ENCODE results near the gene REXO5.

REXO5 gene

GRCh38 chr16:20846551-20846950 is 40.2 kb downstream of the REXO5 start:
- Histone ChIP-seq H4K20me1 (ENCODE audit: control insufficient read depth, insufficient read depth, low read depth, low read length) (no peaks in the 10 kb centered on the region), H3F3A (ENCODE audit: control insufficient read depth, insufficient read depth) (no peaks in the 10 kb centered on the region), H3K4me2 (ENCODE audit: low read length) (no peak overlapping the region), H3K9me2 (replicated peaks; ENCODE audit: control insufficient read depth, low read length) (no peaks in the 10 kb centered on the region), H3K9me3 (ENCODE audit: control insufficient read depth, insufficient read depth, low read length) (no peaks in the 10 kb centered on the region), H3K36me3 (ENCODE audit: control insufficient read depth, low read length) (peaks cover 5% of the 10 kb centered on the region), H3K4me3 (ENCODE audit: low read length) (no peak overlapping the region), H3K27me3 (ENCODE audit: control insufficient read depth, low read length) (no peaks in the 10 kb centered on the region), H3K79me2 (ENCODE audit: control insufficient read depth, low read length) (no peaks in the 10 kb centered on the region), H3K4me1 (ENCODE audit: control insufficient read depth, low read length) (no peaks in the 10 kb centered on the region), H3K27ac (ENCODE audit: low read depth, low read length) (no peak overlapping the region)
- TF ChIP-seq CTCF (IDR thresholded peaks at IDR 0.05; ENCODE audit: low read depth, low read length, poor library complexity, severe bottlenecking) (no peak), EZH2phosphoT487 (IDR thresholded peaks at IDR 0.05; ENCODE audit: borderline replicate concordance, low read length) (no peak)

- no peak for TF ChIP-seq EZH2phosphoT487 (IDR thresholded peaks at IDR 0.05; ENCODE audit: borderline replicate concordance, low read length)
- TF ChIP-seq CTCF (IDR thresholded peaks at IDR 0.05; ENCODE audit: low read depth, low read length, poor library complexity, severe bottlenecking) = no peak
- H3K9me3 ChIP-seq (ENCODE audit: control insufficient read depth, insufficient read depth, low read length) = no peaks in the 10 kb centered on the region
- H3K4me2 ChIP-seq (ENCODE audit: low read length) = no peak overlapping the region
- no peaks in the 10 kb centered on the region for H3K79me2 ChIP-seq (ENCODE audit: control insufficient read depth, low read length)
- H3K36me3 ChIP-seq (ENCODE audit: control insufficient read depth, low read length) = peaks cover 5% of the 10 kb centered on the region
- no peaks in the 10 kb centered on the region for H3K4me1 ChIP-seq (ENCODE audit: control insufficient read depth, low read length)
- H3K27ac ChIP-seq (ENCODE audit: low read depth, low read length) = no peak overlapping the region
- no peaks in the 10 kb centered on the region for H4K20me1 ChIP-seq (ENCODE audit: control insufficient read depth, insufficient read depth, low read depth, low read length)
- H3K9me2 ChIP-seq (replicated peaks; ENCODE audit: control insufficient read depth, low read length) = no peaks in the 10 kb centered on the region
- no peaks in the 10 kb centered on the region for H3F3A ChIP-seq (ENCODE audit: control insufficient read depth, insufficient read depth)
- no peak overlapping the region for H3K4me3 ChIP-seq (ENCODE audit: low read length)
- H3K27me3 ChIP-seq (ENCODE audit: control insufficient read depth, low read length) = no peaks in the 10 kb centered on the region
These were observed 41.2 kb downstream of the REXO5 start for GRCh38 chr16:20847550-20847949.

GRCh38 chr16:20849589-20850390 is 43.5 kb downstream of the REXO5 start:
- Histone ChIP-seq H3K27ac (ENCODE audit: low read depth, low read length) (no peak overlapping the region), H3K9me2 (replicated peaks; ENCODE audit: control insufficient read depth, low read length) (no peaks in the 10 kb centered on the region), H4K20me1 (ENCODE audit: control insufficient read depth, insufficient read depth, low read depth, low read length) (no peaks in the 10 kb centered on the region), H3K36me3 (ENCODE audit: control insufficient read depth, low read length) (peaks cover 2% of the 10 kb centered on the region), H3K4me3 (ENCODE audit: low read length) (no peak overlapping the region), H3K4me1 (ENCODE audit: control insufficient read depth, low read length) (no peaks in the 10 kb centered on the region), H3K27me3 (ENCODE audit: control insufficient read depth, low read length) (no peaks in the 10 kb centered on the region), H3K4me2 (ENCODE audit: low read length) (no peak overlapping the region), H3K9me3 (ENCODE audit: control insufficient read depth, insufficient read depth, low read length) (no peaks in the 10 kb centered on the region), H3K79me2 (ENCODE audit: control insufficient read depth, low read length) (no peaks in the 10 kb centered on the region), H3F3A (ENCODE audit: control insufficient read depth, insufficient read depth) (no peaks in the 10 kb centered on the region)
- TF ChIP-seq CTCF (IDR thresholded peaks at IDR 0.05; ENCODE audit: low read depth, low read length, poor library complexity, severe bottlenecking) (peak; percentile 96), EZH2phosphoT487 (IDR thresholded peaks at IDR 0.05; ENCODE audit: borderline replicate concordance, low read length) (no peak)
